K562 (cell line): ENCODE data around the gene LIAS. TPM values are rescaled to one million over a fixed set of nuclear protein-coding genes. Genes with fewer than 3 reads are reported as not detected.

ENCODE experiments used
- ATAC-seq: fragments of 200-7000 bp; cut with Tn5 transposase; 3 replicates; pipeline ENCODE4 v1.9.1; 2020; ENCODE audit warnings: moderate library complexity
- BruUV-seq: library from RNA; stranded (reverse); fragments of 400-500 nt; replicated peaks from 2 replicates; lab custom pipeline; 2021; lab: Mats Ljungman, UMichigan
- CTCF ChIA-PET: fragments of 300-600 bp; formaldehyde crosslinking; extraction: SDS; loops from one replicate; lab custom pipeline; 2021; ENCODE audit warnings: low intra/inter-chr PET ratio; lab: Yijun Ruan, JAX
- POLR2A ChIA-PET: fragments of 300-600, 350-650 bp; sonication (Branson Sonifier 250); formaldehyde crosslinking; extraction: SDS; loops from one replicate; lab custom pipeline; 2021; ENCODE audit warnings: antibody characterized with exemption, inconsistent platforms; lab: Yijun Ruan, JAX
- DNase-seq, 4 experiments: peaks; one replicate each; pipeline versions ENCODE4 v3.0.0 to v3.0.0-alpha.2; 2011 to 2018; ENCODE audit warnings: low spot score in 3 of 4, mixed read lengths in 3 of 4; ENCODE audit errors: extremely low read depth in 1 of 4
- FAIRE-seq: peaks from 2 replicates; lab custom pipeline; 2011; peaks lifted over from hg19 to GRCh38; lab: Jason Lieb, UNC
- H2AFZ ChIP-seq: 2 replicates; pipeline ENCODE4 v1.6.0; 2011; ENCODE audit warnings: low read depth, low read length, control low read depth, inconsistent platforms
- H3K27ac ChIP-seq: fragments of 200-600 bp; 3 replicates; pipeline ENCODE4 v1.8.0; 2011; ENCODE audit warnings: low read depth, mild to moderate bottlenecking, control low read depth, inconsistent platforms, low read length, moderate library complexity, mixed read lengths; ENCODE audit errors: extremely low read depth
- H3K27me3 ChIP-seq, 2 experiments: fragments of 300-600 bp in 1 of 2; 2 replicates in 1 of 2; 3 replicates in 1 of 2; pipeline versions ENCODE4 v1.6.0 to v1.8.0; 2011; ENCODE audit warnings: inconsistent platforms in 2 of 2, low read length in 2 of 2, mild to moderate bottlenecking in 1 of 2, mixed read lengths in 1 of 2, moderate library complexity in 1 of 2; ENCODE audit not compliant: control insufficient read depth in 2 of 2, insufficient read depth in 2 of 2
- H3K36me3 ChIP-seq: fragments of 300-600 bp; 3 replicates; pipeline ENCODE4 v1.8.0; 2011; ENCODE audit warnings: mild to moderate bottlenecking, low read length, inconsistent platforms; ENCODE audit not compliant: control insufficient read depth, insufficient read depth
- H3K4me1 ChIP-seq, 2 experiments: fragments of 200-600 bp in 1 of 2; replicated peaks in 1 of 2; 2 replicates in 1 of 2; 3 replicates in 1 of 2; pipeline versions ENCODE4 v1.5.1 to v1.8.0; 2011; ENCODE audit warnings: inconsistent platforms in 2 of 2, low read length in 2 of 2, mild to moderate bottlenecking in 1 of 2, mixed read lengths in 1 of 2, moderate library complexity in 1 of 2; ENCODE audit not compliant: control insufficient read depth in 2 of 2, insufficient read depth in 2 of 2
- H3K4me2 ChIP-seq: 2 replicates; pipeline ENCODE4 v1.6.1; 2011; ENCODE audit warnings: low read length, control low read depth, inconsistent platforms, mixed read lengths; ENCODE audit not compliant: insufficient read depth
- H3K4me3 ChIP-seq: fragments of 200-600 bp; sonication (generic), shearing (Covaris generic); 2 replicates; pipeline ENCODE4 v1.5.1; 2016; ENCODE audit warnings: control low read depth, inconsistent platforms
- H3K79me2 ChIP-seq: fragments of 200-600 bp; 3 replicates; pipeline ENCODE4 v1.8.0; 2011; ENCODE audit warnings: low read length, inconsistent platforms; ENCODE audit not compliant: control insufficient read depth, insufficient read depth
- H3K9ac ChIP-seq, 2 experiments: 2 replicates each; pipeline versions ENCODE4 v1.6.0 to v1.6.1; 2011; ENCODE audit warnings: low read depth in 2 of 2, low read length in 2 of 2, control low read depth in 1 of 2, inconsistent platforms in 1 of 2, mild to moderate bottlenecking in 1 of 2, mixed read lengths in 1 of 2; ENCODE audit not compliant: insufficient read depth in 1 of 2
- H3K9me1 ChIP-seq: one replicate; pipeline ENCODE4 v1.6.0; 2011; ENCODE audit warnings: inconsistent platforms, mild to moderate bottlenecking, low read length, moderate library complexity; ENCODE audit not compliant: control insufficient read depth, insufficient read depth
- H3K9me3 ChIP-seq: replicated peaks from 2 replicates; pipeline ENCODE4 v1.5.1; 2011; ENCODE audit warnings: low read depth, low read length, inconsistent platforms; ENCODE audit not compliant: control insufficient read depth, insufficient read depth
- H4K20me1 ChIP-seq: replicated peaks from 2 replicates; pipeline ENCODE4 v1.6.1; 2011; ENCODE audit warnings: low read length, inconsistent platforms, mixed read lengths; ENCODE audit not compliant: control insufficient read depth, insufficient read depth
- SIX5 ChIP-seq, 2 experiments: IDR thresholded peaks; 2 replicates each; pipeline ENCODE4 v1.6.1; 2011; ENCODE audit warnings: low read length in 2 of 2, borderline replicate concordance in 1 of 2, low read depth in 1 of 2, mild to moderate bottlenecking in 1 of 2, moderate library complexity in 1 of 2; ENCODE audit not compliant: insufficient read depth in 1 of 2
- SPI1 ChIP-seq: IDR thresholded peaks from 2 replicates; pipeline ENCODE4 v1.6.1; 2011; ENCODE audit warnings: low read depth, low read length, control low read depth, borderline replicate concordance
- STAT5B ChIP-seq: fragments of 250-450 bp; sonication (Bioruptor Pico); IDR thresholded peaks from 2 replicates; pipeline ENCODE4 v1.8.0; 2021; ENCODE audit warnings: mild to moderate bottlenecking, inconsistent platforms
- YBX1 ChIP-seq: fragments of 450-650 bp; IDR thresholded peaks from 2 replicates; pipeline ENCODE4 v1.7.1; 2016; ENCODE audit warnings: mild to moderate bottlenecking
- ZNF197 ChIP-seq: fragments of 200-800 bp; sonication (Bioruptor generic); IDR thresholded peaks from 2 replicates; pipeline ENCODE4 v1.6.1; 2016; ENCODE audit warnings: low read depth, missing genetic modification characterization, missing compliant biosample characterization
- ZNF263 ChIP-seq: sonication (generic); formaldehyde crosslinking; IDR thresholded peaks from 2 replicates; pipeline ENCODE4 v1.8.0; 2022; ENCODE audit warnings: mild to moderate bottlenecking, missing genetic modification reagents, borderline replicate concordance
- ZNF354B ChIP-seq: fragments of 250-450 bp; sonication (Bioruptor Pico); IDR thresholded peaks from 2 replicates; pipeline ENCODE4 v1.4.0; 2020
- ZNF561 ChIP-seq: fragments of 450-650 bp; formaldehyde crosslinking; conservative IDR thresholded peaks from 2 replicates; pipeline ENCODE4 v1.4.0; 2020; ENCODE audit warnings: mild to moderate bottlenecking, moderate library complexity
- WGBS: fragments of 100-300 bp; shearing (Covaris generic); methylation state at CpG from one replicate; pipeline ENCODE4 v1.1.6; 2016; ENCODE audit warnings: low coverage, mixed read lengths; ENCODE audit not compliant: insufficient coverage; ENCODE audit errors: missing lambda C conversion rate; 5-methylcytosine and 5-hydroxymethylcytosine counted together
- in situ Hi-C: fragments of 300-500 bp; cut with MboI; formaldehyde crosslinking; loops from 4 replicates; pipeline ENCODE4 v1.15.0; 2018; ENCODE audit warnings: inconsistent platforms, mixed read lengths
- intact Hi-C: fragments of 100-400 bp; cut with micrococcal nuclease; formaldehyde crosslinking; loops from 2 replicates; pipeline ENCODE4 v1.14.2; 2022
- polyA plus RNA-seq, 8 experiments: library from polyadenylated mRNA; depleted of rRNA in 4 of 8; stranded (reverse) in 5 of 8; unstranded in 3 of 8; fragments of >200 nt; fragmentation: Nextera tagmentation in 2 of 8; fragmentation: Illumina TruSeq in 1 of 8; extraction: Ambion mirVana in 2 of 8; extraction: Trizol in 1 of 8; gene quantifications; 2 replicates each; pipeline versions ENCODE4 v1.2.1 to v1.2.3, GENCODE V29; 2011 to 2014; ENCODE audit warnings: inconsistent platforms in 1 of 8, missing spikeins in 1 of 8
- total RNA-seq, 7 experiments: library from RNA; depleted of rRNA in 6 of 7; stranded (reverse); fragments of >200 nt in 6 of 7; fragmentation: Illumina TruSeq in 2 of 7; extraction: Trizol in 2 of 7; gene quantifications; 2 replicates each; pipeline versions ENCODE4 v1.2.1 to v1.2.3, GENCODE V29; 2011 to 2021; ENCODE audit warnings: low replicate concordance in 1 of 7
- TF ChIP-seq, protein P1 (sequence below): fragments of 450-650 bp; IDR thresholded peaks from 2 replicates; pipeline ENCODE4 v1.6.1; 2017; ENCODE audit warnings: antibody characterized with exemption

The LIAS gene
- total and polyA plus RNA-seq, 9 of the 15 experiments (the other 6 are each of a cell fraction or from before 2014, with no cell fraction given), result 21.9 to 57.1 (median 42.1) TPM

DNA sequence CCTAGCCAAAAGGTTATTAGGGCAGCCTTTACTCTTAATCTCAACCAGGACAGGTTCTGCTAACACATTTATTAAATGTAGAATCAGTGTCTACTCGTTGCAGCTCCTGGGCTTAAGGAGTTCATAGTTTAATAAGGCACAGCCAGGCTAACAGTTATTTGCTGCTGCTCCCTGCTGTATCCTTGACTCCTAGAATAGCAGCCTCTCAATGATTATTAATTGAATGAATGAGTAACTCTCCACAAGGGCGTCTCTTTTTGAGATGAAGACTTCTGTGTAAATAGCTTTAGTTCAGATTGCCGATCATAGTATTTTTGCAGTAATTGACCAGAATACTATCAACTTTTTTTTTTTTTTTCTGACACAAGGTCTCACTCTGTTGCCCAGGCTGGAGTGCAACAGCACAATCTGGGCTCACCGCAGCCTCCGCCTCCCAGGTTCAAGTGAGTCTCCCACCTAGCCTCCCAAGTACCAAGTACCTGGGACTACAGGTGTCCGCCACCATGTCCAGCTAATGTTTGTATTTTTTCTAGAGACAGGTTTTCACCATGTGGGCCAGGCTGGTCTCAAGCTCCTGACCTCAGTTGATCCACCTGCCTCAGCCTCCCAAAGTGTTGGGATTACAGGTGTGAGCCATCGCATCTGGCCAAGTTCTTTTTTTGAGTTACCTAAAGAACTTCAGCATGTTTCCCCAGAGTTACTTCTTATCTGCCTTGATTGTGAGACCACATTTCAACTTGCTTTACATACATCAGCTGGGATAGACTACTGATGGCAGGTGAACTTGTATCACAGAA is 65.5 kb downstream of the LIAS start:
- H3K4me2 ChIP-seq, result no peak overlapping the region
- no peak overlapping the region for H3K4me3 ChIP-seq
- POLR2A ChIA-PET, result interaction anchor here (1.1 kb wide), 1 partner anchor 8 kb away, joined by 4 read pairs; no protein-coding TSS in a partner anchor

More for the DNA sequence above, 65.5 kb downstream of the LIAS start:
- Histone ChIP-seq H2AFZ (no peak overlapping the region), H3K4me1 (peaks cover 5 to 20% of the 10 kb centered on the region in 2 experiments; a peak in 4 of 5 replicates), H3K27ac (no peak overlapping the region), H3K27me3 (no peaks in the 10 kb centered on the region), H3K9me1 (no peaks in the 10 kb centered on the region), H3K79me2 (peaks cover 25% of the 10 kb centered on the region), H3K9ac (no peak overlapping the region), H3K36me3 (peaks cover 6% of the 10 kb centered on the region; the same call in 1 of the 3 replicates), H4K20me1 (no peaks in the 10 kb centered on the region), H3K9me3 (no peaks in the 10 kb centered on the region)
- no peak for ATAC-seq
- CTCF ChIA-PET, result no interaction called here
- FAIRE-seq, result no peak
- TF ChIP-seq YBX1 (no peak), ZNF354B (CRISPR knock-in tag) (no peak), SPI1 (no peak), ZNF197 (no peak), ZNF561 (CRISPR knock-in tag) (no peak), ZNF263 (CRISPR knock-in tag) (no peak), SIX5 (IDR thresholded peaks at IDR 0.05; ENCODE audit: borderline replicate concordance in 1 of 2, insufficient read depth in 1 of 2, low read depth in 1 of 2, low read length in 2 of 2) (no peak), STAT5B (CRISPR knock-in tag) (no peak)
- TF ChIP-seq, protein P1, sequence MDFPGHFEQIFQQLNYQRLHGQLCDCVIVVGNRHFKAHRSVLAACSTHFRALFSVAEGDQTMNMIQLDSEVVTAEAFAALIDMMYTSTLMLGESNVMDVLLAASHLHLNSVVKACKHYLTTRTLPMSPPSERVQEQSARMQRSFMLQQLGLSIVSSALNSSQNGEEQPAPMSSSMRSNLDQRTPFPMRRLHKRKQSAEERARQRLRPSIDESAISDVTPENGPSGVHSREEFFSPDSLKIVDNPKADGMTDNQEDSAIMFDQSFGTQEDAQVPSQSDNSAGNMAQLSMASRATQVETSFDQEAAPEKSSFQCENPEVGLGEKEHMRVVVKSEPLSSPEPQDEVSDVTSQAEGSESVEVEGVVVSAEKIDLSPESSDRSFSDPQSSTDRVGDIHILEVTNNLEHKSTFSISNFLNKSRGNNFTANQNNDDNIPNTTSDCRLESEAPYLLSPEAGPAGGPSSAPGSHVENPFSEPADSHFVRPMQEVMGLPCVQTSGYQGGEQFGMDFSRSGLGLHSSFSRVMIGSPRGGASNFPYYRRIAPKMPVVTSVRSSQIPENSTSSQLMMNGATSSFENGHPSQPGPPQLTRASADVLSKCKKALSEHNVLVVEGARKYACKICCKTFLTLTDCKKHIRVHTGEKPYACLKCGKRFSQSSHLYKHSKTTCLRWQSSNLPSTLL, result no peak
- in situ Hi-C loops (no loop called here), intact Hi-C loops (no loop called here)
- BruUV-seq, result no TSS peak
- WGBS, result 81% methylated on average over 7 of the region's 7 CpGs
- no peak for DNase-seq
